H1 (cell line): ENCODE results near the gene SCN4A. TPM values are rescaled to one million over a fixed set of nuclear protein-coding genes. Genes with fewer than 3 reads are reported as not detected.

Experiments
- CTCF ChIA-PET: fragments of 300-600 bp; sonication (Branson Sonifier 250); formaldehyde crosslinking; loops from one replicate; lab custom pipeline; 2021; ENCODE audit not compliant: partially characterized antibody; lab: Charles Lee
- POLR2A ChIA-PET: fragments of 300-600 bp; sonication (Branson Sonifier 250); formaldehyde crosslinking; loops from one replicate; lab custom pipeline; 2021; ENCODE audit warnings: inconsistent platforms; ENCODE audit not compliant: partially characterized antibody; lab: Charles Lee
- DNase-seq, 2 experiments: peaks; one replicate each; pipeline versions ENCODE4 v3.0.0 to v3.0.0-alpha.2; 2010 to 2022; ENCODE audit warnings: low spot score in 2 of 2, low read depth in 1 of 2, mixed read lengths in 1 of 2
- FAIRE-seq: peaks from 2 replicates; lab custom pipeline; 2011; peaks lifted over from hg19 to GRCh38; lab: Jason Lieb, UNC
- H2AFZ ChIP-seq: 2 replicates; pipeline ENCODE4 v1.8.1; 2012; ENCODE audit warnings: low read length, inconsistent platforms
- H2AK5ac ChIP-seq: 2 replicates; pipeline ENCODE4 v1.6.1; 2013; ENCODE audit warnings: low read depth, low read length
- H2BK120ac ChIP-seq: replicated peaks from 2 replicates; pipeline ENCODE3; 2013; ENCODE audit warnings: low read depth, low read length, inconsistent platforms
- H2BK12ac ChIP-seq: 2 replicates; pipeline ENCODE4 v1.6.1; 2013; ENCODE audit warnings: low read depth, low read length
- H2BK15ac ChIP-seq: 2 replicates; pipeline ENCODE4 v1.6.1; 2013; ENCODE audit warnings: low read length
- H2BK20ac ChIP-seq: 2 replicates; pipeline ENCODE4 v1.6.1; 2013; ENCODE audit warnings: low read length
- H2BK5ac ChIP-seq: 2 replicates; pipeline ENCODE4 v1.6.1; 2013; ENCODE audit warnings: low read depth, low read length
- H3K14ac ChIP-seq: 2 replicates; pipeline ENCODE4 v1.6.1; 2013; ENCODE audit warnings: inconsistent platforms; ENCODE audit not compliant: insufficient read length
- H3K18ac ChIP-seq: 2 replicates; pipeline ENCODE4 v1.6.1; 2013; ENCODE audit warnings: low read length; ENCODE audit errors: extremely low read depth
- H3K23ac ChIP-seq: 2 replicates; pipeline ENCODE4 v1.6.1; 2013; ENCODE audit warnings: inconsistent platforms; ENCODE audit not compliant: insufficient read length
- H3K23me2 ChIP-seq: 2 replicates; pipeline ENCODE4 v1.6.1; 2013; ENCODE audit warnings: low read depth, low read length
- H3K27ac ChIP-seq: 2 replicates; pipeline ENCODE4 v1.6.1; 2011; ENCODE audit warnings: low read depth, low read length, inconsistent platforms
- H3K27me3 ChIP-seq, 4 experiments: replicated peaks in 1 of 4; 1 replicate in 1 of 4; 2 replicates in 3 of 4; pipeline versions ENCODE4 v1.6.1 to v1.8.1; 2011 to 2013; ENCODE audit warnings: low read length in 3 of 4, mild to moderate bottlenecking in 3 of 4, inconsistent platforms in 2 of 4, mixed read lengths in 2 of 4, moderate library complexity in 1 of 4; ENCODE audit not compliant: control insufficient read depth in 3 of 4, insufficient read depth in 3 of 4; ENCODE audit errors: extremely low read depth in 1 of 4
- H3K36me3 ChIP-seq, 4 experiments: 2 replicates each; pipeline versions ENCODE4 v1.6.1 to v1.8.1; 2011 to 2013; ENCODE audit warnings: mild to moderate bottlenecking in 4 of 4, low read length in 3 of 4, moderate library complexity in 2 of 4, control low read depth in 1 of 4, inconsistent platforms in 1 of 4; ENCODE audit not compliant: insufficient read depth in 4 of 4, control insufficient read depth in 2 of 4
- H3K4ac ChIP-seq: replicated peaks from 2 replicates; pipeline ENCODE3; 2013; ENCODE audit warnings: low read length, low read depth, mixed read lengths, inconsistent platforms; ENCODE audit not compliant: insufficient read length
- H3K4me1 ChIP-seq, 4 experiments: replicated peaks in 1 of 4; 1 replicate in 1 of 4; 2 replicates in 3 of 4; pipeline versions ENCODE4 v1.6.1 to v1.8.1; 2011 to 2013; ENCODE audit warnings: low read length in 3 of 4, inconsistent platforms in 2 of 4, mixed read lengths in 1 of 4; ENCODE audit not compliant: insufficient read depth in 4 of 4, control insufficient read depth in 3 of 4
- H3K4me2 ChIP-seq, 2 experiments: 2 replicates each; pipeline versions ENCODE4 v1.6.1 to v1.8.1; 2011 to 2013; ENCODE audit warnings: low read depth in 2 of 2, low read length in 2 of 2, control low read depth in 1 of 2, inconsistent platforms in 1 of 2, mild to moderate bottlenecking in 1 of 2; ENCODE audit not compliant: insufficient read depth in 1 of 2
- H3K4me3 ChIP-seq, 4 experiments: fragments of 200-600, 300-600 bp in 1 of 4; sonication (generic), shearing (Covaris generic), sonication (Bioruptor Twin) in 1 of 4; 2 replicates each; pipeline versions ENCODE4 v1.5.1 to v1.8.1; 2011 to 2016; ENCODE audit warnings: low read length in 4 of 4, low read depth in 3 of 4, control low read depth in 2 of 4, inconsistent platforms in 2 of 4, mild to moderate bottlenecking in 2 of 4, mixed read lengths in 1 of 4, moderate library complexity in 1 of 4; ENCODE audit not compliant: insufficient read depth in 2 of 4; ENCODE audit errors: extremely low read depth in 1 of 4
- H3K56ac ChIP-seq: replicated peaks from 2 replicates; pipeline ENCODE3; 2013; ENCODE audit warnings: low read depth, mild to moderate bottlenecking, mixed read lengths, low read length, inconsistent platforms; ENCODE audit not compliant: insufficient read length
- H3K79me1 ChIP-seq: 2 replicates; pipeline ENCODE4 v1.6.1; 2013; ENCODE audit warnings: low read depth, low read length, control low read depth
- H3K79me2 ChIP-seq, 2 experiments: 2 replicates each; pipeline versions ENCODE4 v1.6.1 to v1.8.1; 2012 to 2013; ENCODE audit warnings: low read length in 2 of 2, mild to moderate bottlenecking in 2 of 2, inconsistent platforms in 1 of 2; ENCODE audit not compliant: insufficient read depth in 2 of 2, control insufficient read depth in 1 of 2
- H3K9ac ChIP-seq, 4 experiments: replicated peaks in 1 of 4; 1 replicate in 1 of 4; 2 replicates in 3 of 4; pipeline versions ENCODE4 v1.6.1 to v1.8.1; 2011 to 2013; ENCODE audit warnings: low read depth in 3 of 4, low read length in 3 of 4, control low read depth in 2 of 4, mild to moderate bottlenecking in 2 of 4, moderate library complexity in 2 of 4, inconsistent platforms in 1 of 4; ENCODE audit errors: extremely low read depth in 1 of 4
- H3K9me3 ChIP-seq, 2 experiments: 2 replicates each; pipeline versions ENCODE4 v1.6.1 to v1.8.1; 2012 to 2013; ENCODE audit warnings: mild to moderate bottlenecking in 2 of 2, moderate library complexity in 2 of 2, control low read depth in 1 of 2, inconsistent platforms in 1 of 2, low read depth in 1 of 2, low read length in 1 of 2, mixed read lengths in 1 of 2; ENCODE audit not compliant: insufficient read depth in 2 of 2
- H4K20me1 ChIP-seq, 2 experiments: replicated peaks in 1 of 2; 2 replicates each; pipeline versions ENCODE3 to v1.8.1; 2011 to 2013; ENCODE audit warnings: inconsistent platforms in 2 of 2, low read length in 2 of 2, mild to moderate bottlenecking in 1 of 2; ENCODE audit not compliant: insufficient read depth in 2 of 2, control insufficient read depth in 1 of 2
- H4K5ac ChIP-seq: 2 replicates; pipeline ENCODE4 v1.6.1; 2013; ENCODE audit warnings: low read length, low read depth, mixed read lengths, inconsistent platforms; ENCODE audit not compliant: insufficient read length
- H4K8ac ChIP-seq: 2 replicates; pipeline ENCODE4 v1.8.0; 2013; ENCODE audit warnings: mild to moderate bottlenecking, moderate library complexity, low read length, inconsistent platforms; ENCODE audit not compliant: insufficient read depth; ENCODE audit errors: extremely low read depth
- H4K91ac ChIP-seq: replicated peaks from 2 replicates; pipeline ENCODE3; 2013; ENCODE audit warnings: low read length, mixed read lengths, inconsistent platforms; ENCODE audit not compliant: insufficient read length
- BACH1 ChIP-seq: IDR thresholded peaks from 2 replicates; pipeline ENCODE4 v1.6.1; 2012; ENCODE audit warnings: low read length, improper control_type of control experiment
- BRCA1 ChIP-seq: IDR thresholded peaks from 2 replicates; pipeline ENCODE4 v1.6.1; 2012; ENCODE audit warnings: low read depth, low read length, improper control_type of control experiment
- CTBP2 ChIP-seq: IDR thresholded peaks from 2 replicates; pipeline ENCODE4 v1.7.0; 2011; ENCODE audit warnings: borderline replicate concordance, mild to moderate bottlenecking, moderate library complexity, mixed read lengths, low read length; ENCODE audit not compliant: insufficient read depth, insufficient read length
- E2F6 ChIP-seq: IDR thresholded peaks from 2 replicates; pipeline ENCODE4 v1.6.1; 2012; ENCODE audit warnings: inconsistent platforms
- PHF8 ChIP-seq: fragments of 200-600 bp; sonication (generic); conservative IDR thresholded peaks from 2 replicates; pipeline ENCODE4 v1.7.1; 2012; ENCODE audit warnings: low read depth, mild to moderate bottlenecking, inconsistent platforms, low read length, moderate library complexity
- RFX5 ChIP-seq: IDR thresholded peaks from 2 replicates; pipeline ENCODE4 v1.6.1; 2011; ENCODE audit warnings: low read depth, low read length, improper control_type of control experiment, borderline replicate concordance
- RNF2 ChIP-seq: fragments of 200-900, 300-1000 bp; sonication (generic); IDR thresholded peaks from 2 replicates; pipeline ENCODE4 v1.7.1; 2016; ENCODE audit warnings: borderline replicate concordance, low read depth, mild to moderate bottlenecking, antibody characterized with exemption, low read length; ENCODE audit not compliant: poor library complexity, severe bottlenecking; ENCODE audit errors: missing control alignments
- SP2 ChIP-seq: IDR thresholded peaks from 2 replicates; pipeline ENCODE4 v1.6.1; 2012; ENCODE audit warnings: mild to moderate bottlenecking, low read length, inconsistent platforms
- SRF ChIP-seq: IDR thresholded peaks from 2 replicates; pipeline ENCODE4 v1.6.1; 2011; ENCODE audit warnings: mild to moderate bottlenecking, low read depth, low read length, moderate library complexity
- SUZ12 ChIP-seq: fragments of 200-600 bp; sonication (generic); IDR thresholded peaks from 2 replicates; pipeline ENCODE4 v1.6.1; 2012; ENCODE audit warnings: mild to moderate bottlenecking, inconsistent platforms, low read length, moderate library complexity, mixed read lengths
- TAF7 ChIP-seq: optimal IDR thresholded peaks from 2 replicates; pipeline ENCODE3; 2011; ENCODE audit warnings: low read depth, mild to moderate bottlenecking, inconsistent platforms, low read length, moderate library complexity, borderline replicate concordance
- WGBS, 2 experiments: shearing (Covaris generic) in 1 of 2; methylation state at CpG; one replicate each; pipeline versions ENCODE4 v1.1.6 to v1.1.7; 2013 to 2015; ENCODE audit warnings: low lambda C conversion rate in 2 of 2, mixed read lengths in 2 of 2, inconsistent platforms in 1 of 2, low coverage in 1 of 2, missing lambda C conversion rate in 1 of 2; ENCODE audit not compliant: insufficient replicate concordance in 2 of 2, insufficient coverage in 1 of 2, insufficient read length in 1 of 2; ENCODE audit errors: extremely low coverage in 1 of 2, missing lambda C conversion rate in 1 of 2; 5-methylcytosine and 5-hydroxymethylcytosine counted together
- polyA plus RNA-seq, 7 experiments: library from polyadenylated mRNA; depleted of rRNA in 3 of 7; stranded (reverse) in 5 of 7; unstranded in 2 of 7; fragments of >200 nt in 5 of 7; fragments of 200-250 nt in 2 of 7; gene quantifications; 1 replicate in 5 of 7; 2 replicates in 1 of 7; 4 replicates in 1 of 7; pipeline versions ENCODE4 v1.2.1 to v1.2.3, GENCODE V29; 2011 to 2013; ENCODE audit warnings: missing spikeins in 2 of 7, mixed read lengths in 2 of 7
- total RNA-seq: library from RNA; stranded (reverse); fragmentation: NEBNext Ultra II Directional; extraction: Animal tissue kit (Norgen Biotek cat#: 25700); gene quantifications from 2 replicates; pipeline ENCODE4 v1.2.1, GENCODE V29; 2021

The SCN4A gene
- total and polyA plus RNA-seq, 2 of the 8 experiments (the other 6 are each of a cell fraction or from before 2014, with no cell fraction given), result 5.0 to 8.5 TPM

- DNase-seq, result peak in 1 of 2 experiments; percentile 38
- H3K27me3 ChIP-seq, result no peaks in the 10 kb centered on the region
- no peak overlapping the region for H2BK15ac ChIP-seq
- H4K91ac ChIP-seq, result no peak overlapping the region
- no peak overlapping the region for H4K8ac ChIP-seq
- H2BK20ac ChIP-seq, result no peak overlapping the region
- H2AFZ ChIP-seq, result no peak overlapping the region
- no peak for TF ChIP-seq TAF7
- no peak for TF ChIP-seq BRCA1
- TF ChIP-seq CTBP2, result no peak
- no peak for TF ChIP-seq SP2
- TF ChIP-seq SUZ12, result no peak
- TF ChIP-seq E2F6, result no peak
- TF ChIP-seq RFX5, result no peak
- TF ChIP-seq PHF8, result no peak
- no peak for TF ChIP-seq BACH1
- no peak for TF ChIP-seq RNF2
- TF ChIP-seq SRF, result no peak
- no peak overlapping the region for H3K4ac ChIP-seq
- 80% methylated on average over 5 of the region's 5 CpGs; no CpG with 5 or more reads in 1 of the 2 experiments for WGBS, 2 experiments
- H2AK5ac ChIP-seq, result no peak overlapping the region
- no peak overlapping the region for H2BK120ac ChIP-seq
- no peaks in the 10 kb centered on the region for H3K79me1 ChIP-seq
- no peak overlapping the region for H3K4me2 ChIP-seq
- H3K27ac ChIP-seq, result no peak overlapping the region
- H3K4me1 ChIP-seq, result peaks cover 0 to 5% (median 3%) of the 10 kb centered on the region in 4 experiments; a peak in 5 of 7 replicates
- no peaks in the 10 kb centered on the region for H3K36me3 ChIP-seq
- no peaks in the 10 kb centered on the region for H3K79me2 ChIP-seq
- H3K56ac ChIP-seq, result no peak overlapping the region
- no peak overlapping the region for H2BK5ac ChIP-seq
- H4K20me1 ChIP-seq, result no peaks in the 10 kb centered on the region
- H3K14ac ChIP-seq, result no peak overlapping the region
- no peak overlapping the region for H3K4me3 ChIP-seq
- H3K9me3 ChIP-seq, result no peaks in the 10 kb centered on the region
- H3K23ac ChIP-seq, result no peak overlapping the region
- no peak for FAIRE-seq
- no peak overlapping the region for H4K5ac ChIP-seq
- ChIA-PET POLR2A (no interaction called here), CTCF (interaction anchor here (0.5 to 3.5 kb wide), 25 partner anchors 9 to 329 kb away, joined by 3 to 25 read pairs (median 4); partner anchors contain the start of gene PRR29)
- H3K23me2 ChIP-seq, result no peaks in the 10 kb centered on the region
- H2BK12ac ChIP-seq, result no peak overlapping the region
- H3K18ac ChIP-seq, result no peak overlapping the region
- H3K9ac ChIP-seq, result no peak overlapping the region
Measured at GRCh38 chr17:64016231-64016784, 43.6 kb upstream of the SCN4A start.
